Common myeloid progenitor, CD34-positive (primary cell): Measurements from ENCODE around the gene FLOT2.
"Not testable (repeated sequence)": the region's sequence is repeated elsewhere in the genome, so short reads cannot be mapped to it uniquely, and the experiment has no call there.

Experiments
- CTCF ChIA-PET: fragments of 350-600 bp; sonication (Branson Sonifier 250); formaldehyde crosslinking; loops from one replicate; lab custom pipeline; 2021; ENCODE audit warnings: antibody characterized with exemption; lab: Charles Lee
- POLR2A ChIA-PET: fragments of 350-600 bp; sonication (Branson Sonifier 250); formaldehyde crosslinking; loops from one replicate; lab custom pipeline; 2021; ENCODE audit warnings: antibody characterized with exemption; lab: Charles Lee
- DNase-seq, 3 donors: peaks; one replicate each; pipeline versions ENCODE4 v3.0.0 to v3.0.0-alpha.2; 2013
- H3K27ac ChIP-seq, 2 experiments: 1 replicate in 1 of 2; 2 replicates in 1 of 2; pipeline ENCODE4 v1.7.0; 2013; ENCODE audit warnings: inconsistent platforms in 2 of 2, low read length in 2 of 2, mild to moderate bottlenecking in 2 of 2, low read depth in 1 of 2, moderate library complexity in 1 of 2; ENCODE audit not compliant: severe bottlenecking in 2 of 2, insufficient read depth in 1 of 2, poor library complexity in 1 of 2
- H3K27me3 ChIP-seq, 5 experiments: replicated peaks in 2 of 5; 1 replicate in 3 of 5; 2 replicates in 2 of 5; pipeline versions ENCODE4 v1.6.1 to v1.7.0; 2013; ENCODE audit warnings: low read length in 4 of 5, mild to moderate bottlenecking in 2 of 5, moderate library complexity in 2 of 5, inconsistent platforms in 1 of 5; ENCODE audit not compliant: insufficient read depth in 5 of 5, control insufficient read depth in 4 of 5
- H3K36me3 ChIP-seq, 4 experiments: 1 replicate in 2 of 4; 2 replicates in 2 of 4; pipeline versions ENCODE4 v1.6.1 to v1.7.0; 2013; ENCODE audit warnings: low read length in 3 of 4, control low read depth in 1 of 4, mild to moderate bottlenecking in 1 of 4; ENCODE audit not compliant: control insufficient read depth in 4 of 4, insufficient read depth in 4 of 4
- H3K4me1 ChIP-seq, 4 experiments: 1 replicate in 3 of 4; 2 replicates in 1 of 4; pipeline versions ENCODE4 v1.6.1 to v1.7.1; 2013; ENCODE audit warnings: low read length in 3 of 4, mild to moderate bottlenecking in 3 of 4, control low read depth in 1 of 4, inconsistent platforms in 1 of 4, moderate library complexity in 1 of 4; ENCODE audit not compliant: control insufficient read depth in 4 of 4, insufficient read depth in 4 of 4; ENCODE audit errors: control extremely low read depth in 1 of 4
- H3K4me3 ChIP-seq, 7 experiments: 1 replicate in 4 of 7; 2 replicates in 3 of 7; pipeline versions ENCODE4 v1.5.1 to v1.7.0; 2013; ENCODE audit warnings: mild to moderate bottlenecking in 7 of 7, low read length in 6 of 7, moderate library complexity in 6 of 7, inconsistent platforms in 2 of 7, low read depth in 2 of 7, control low read depth in 1 of 7; ENCODE audit not compliant: insufficient read depth in 4 of 7, control insufficient read depth in 1 of 7; ENCODE audit errors: extremely low read depth in 1 of 7
- H3K9me3 ChIP-seq, 5 experiments: 1 replicate in 4 of 5; 2 replicates in 1 of 5; pipeline versions ENCODE4 v1.6.1 to v1.7.1; 2013; ENCODE audit warnings: low read length in 4 of 5, mild to moderate bottlenecking in 2 of 5, inconsistent platforms in 1 of 5, low read depth in 1 of 5, moderate library complexity in 1 of 5; ENCODE audit not compliant: control insufficient read depth in 4 of 5, insufficient read depth in 2 of 5; ENCODE audit errors: control extremely low read depth in 1 of 5
- WGBS: methylation state at CpG from one replicate; pipeline ENCODE4 v1.1.5; 2013; ENCODE audit not compliant: insufficient coverage; 5-methylcytosine and 5-hydroxymethylcytosine counted together

Gene FLOT2

GRCh38 chr17:28906276-28906675, 8.7 kb upstream of the FLOT2 start:
- 92% methylated on average over 9 of the region's 9 CpGs for WGBS
- Histone ChIP-seq H3K36me3 (peaks cover 33 to 65% (median 52%) of the 10 kb centered on the region in 4 experiments), H3K9me3 (no peaks in the 10 kb centered on the region), H3K27me3 (no peaks in the 10 kb centered on the region), H3K4me3 (no peak overlapping the region), H3K4me1 (peaks cover 0 to 18% (median 14%) of the 10 kb centered on the region in 4 experiments), H3K27ac (no peak overlapping the region)
- no peak for DNase-seq
- POLR2A ChIA-PET, result interaction anchor here (2.8 kb wide), 1 partner anchor 20 kb away, joined by 9 read pairs; no protein-coding TSS in a partner anchor
- CTCF ChIA-PET, result interaction anchor here (1.1 to 17.7 kb wide), 5 partner anchors 8 to 57 kb away, joined by 3 to 216 read pairs (median 8); partner anchors contain the start of gene FLOT2

GRCh38 chr17:28904800-28905199, 7.3 kb upstream of the FLOT2 start:
- H3K9me3 ChIP-seq, result no peaks in the 10 kb centered on the region
- no peak overlapping the region for H3K4me3 ChIP-seq
- 60% methylated on average over 2 of the region's 4 CpGs for WGBS
- CTCF ChIA-PET, result interaction anchor here (0.7 to 17.7 kb wide), 8 partner anchors 9 to 152 kb away, joined by 3 to 216 read pairs (median 6); no protein-coding TSS in a partner anchor
- POLR2A ChIA-PET, result no interaction called here
- no peaks in the 10 kb centered on the region for H3K27me3 ChIP-seq
- DNase-seq, result no peak
- H3K4me1 ChIP-seq, result peaks cover 0 to 20% (median 18%) of the 10 kb centered on the region in 4 experiments
- peak overlapping the region in 1 of 2 experiments; percentile 14 for H3K27ac ChIP-seq
- H3K36me3 ChIP-seq, result peaks cover 19 to 50% (median 44%) of the 10 kb centered on the region in 4 experiments

- WGBS, result 83% methylated on average over 3 of the region's 5 CpGs
- DNase-seq, H3K27ac ChIP-seq, H3K9me3 ChIP-seq, H3K27me3 ChIP-seq: not testable (repeated sequence)
- CTCF ChIA-PET, result interaction anchor here (0.6 to 17.7 kb wide), 13 partner anchors 9 to 140 kb away, joined by 3 to 216 read pairs (median 4); no protein-coding TSS in a partner anchor
- Histone ChIP-seq H3K4me1 (peaks cover 0 to 27% (median 19%) of the 10 kb centered on the region in 4 experiments), H3K4me3 (peak overlapping the region in 1 of 7 experiments; percentile 74), H3K36me3 (peaks cover 11 to 45% (median 32%) of the 10 kb centered on the region in 4 experiments)
- POLR2A ChIA-PET, result interaction anchor here (1.3 kb wide), 1 partner anchor 46 kb away, joined by 5 read pairs; no protein-coding TSS in a partner anchor
Measured at GRCh38 chr17:28903546-28903841, 6.0 kb upstream of the FLOT2 start.

- under 1% methylated on average over 48 of the region's 55 CpGs for WGBS
- POLR2A ChIA-PET, result interaction anchor here (1.3 kb wide), 1 partner anchor 46 kb away, joined by 5 read pairs; no protein-coding TSS in a partner anchor
- peaks cover 0 to 32% (median 23%) of the 10 kb centered on the region in 4 experiments for H3K4me1 ChIP-seq
- no peaks in the 10 kb centered on the region for H3K27me3 ChIP-seq
- H3K36me3 ChIP-seq, result peaks cover 9 to 41% (median 27%) of the 10 kb centered on the region in 4 experiments
- H3K9me3 ChIP-seq, result no peaks in the 10 kb centered on the region
- H3K4me3 ChIP-seq, result peak within 1 kb of the TSS; percentile 62 to 79 (median 75)
- H3K27ac ChIP-seq, result peak within 1 kb of the TSS; percentile 21 to 77
- CTCF ChIA-PET, result interaction anchor here (0.6 to 17.7 kb wide), 23 partner anchors 10 to 192 kb away, joined by 3 to 216 read pairs (median 4); partner anchors contain the start of genes PROCA1 and TLCD1
- DNase-seq, result peak; percentile 96 to 97 (median 96)
Measured at GRCh38 chr17:28902819-28903545, 5.4 kb upstream of the FLOT2 start, which contains the start of gene DHRS13. TSS of gene DHRS13 (minus strand) at chr17:28903079. CDS start at chr17:28902944, 135 bp downstream.

GRCh38 chr17:28901866-28902818, 4.6 kb upstream of the FLOT2 start:
- ChIA-PET POLR2A (interaction anchor here (0.5 to 1.3 kb wide), 3 partner anchors 47 to 599 kb away, joined by 3 to 6 read pairs (median 5); partner anchors contain the start of gene PHF12), CTCF (interaction anchor here (0.9 to 17.7 kb wide), 20 partner anchors 9 to 191 kb away, joined by 3 to 216 read pairs (median 5); partner anchors contain the start of genes PROCA1 and TLCD1)
- Histone ChIP-seq H3K4me1 (peaks cover 0 to 36% (median 28%) of the 10 kb centered on the region in 4 experiments), H3K27ac (peak overlapping the region; percentile 21 to 77), H3K27me3 (no peaks in the 10 kb centered on the region), H3K9me3 (no peaks in the 10 kb centered on the region), H3K4me3 (peak overlapping the region; percentile 62 to 79 (median 75)), H3K36me3 (peaks cover 2 to 32% (median 19%) of the 10 kb centered on the region in 4 experiments)
- DNase-seq, result peak in 1 of 3 donors; percentile 60
- under 1% methylated on average over 60 of the region's 62 CpGs for WGBS

- 93% methylated on average over 23 of the region's 24 CpGs for WGBS
- H3K4me1 ChIP-seq, result peaks cover 7 to 45% (median 35%) of the 10 kb centered on the region in 4 experiments
- H3K9me3 ChIP-seq, result no peaks in the 10 kb centered on the region
- no peaks in the 10 kb centered on the region for H3K27me3 ChIP-seq
- POLR2A ChIA-PET, result interaction anchor here (0.5 kb wide), 1 partner anchor 97 kb away, joined by 4 read pairs; no protein-coding TSS in a partner anchor
- H3K27ac ChIP-seq, result peak overlapping the region in 1 of 2 experiments; percentile 77
- peaks cover 0 to 22% (median 9%) of the 10 kb centered on the region in 4 experiments for H3K36me3 ChIP-seq
- H3K4me3 ChIP-seq, result peak overlapping the region in 4 of 7 experiments; percentile 62 to 75 (median 74)
- no peak for DNase-seq
- CTCF ChIA-PET, result interaction anchor here (1.0 to 6.7 kb wide), 10 partner anchors 8 to 190 kb away, joined by 3 to 29 read pairs (median 5); partner anchors contain the start of genes PROCA1 and TLCD1
Measured at GRCh38 chr17:28900986-28901726, 3.6 kb upstream of the FLOT2 start.
